NCI-H82 (cell line): ENCODE results near the gene KIF26B.

Source experiments
- DNase-seq: peaks from one replicate; lab custom pipeline; 2025; lab: John Stamatoyannopoulos, UW

Gene KIF26B

GRCh38 chr1:245512181-245512888 lies 357.6 kb downstream of the KIF26B start:
- no peak for DNase-seq

GRCh38 chr1:245512980-245513578 lies 358.3 kb downstream of the KIF26B start:
- DNase-seq: peak; percentile 48

GRCh38 chr1:245516284-245516759 lies 361.5 kb downstream of the KIF26B start:
- peak; percentile 72 for DNase-seq

GRCh38 chr1:245520611-245521010 lies 365.8 kb downstream of the KIF26B start:
- no peak for DNase-seq

GRCh38 chr1:245526141-245526540 lies 371.4 kb downstream of the KIF26B start:
- DNase-seq: no peak

- no peak for DNase-seq
Observed at GRCh38 chr1:245528258-245528635, 373.5 kb downstream of the KIF26B start.

- DNase-seq: no peak
Observed at GRCh38 chr1:245530937-245531336, 376.2 kb downstream of the KIF26B start.

GRCh38 chr1:245537992-245538391 lies 383.2 kb downstream of the KIF26B start:
- DNase-seq: no peak

GRCh38 chr1:245538671-245539070 lies 383.9 kb downstream of the KIF26B start:
- DNase-seq: no peak

DNA sequence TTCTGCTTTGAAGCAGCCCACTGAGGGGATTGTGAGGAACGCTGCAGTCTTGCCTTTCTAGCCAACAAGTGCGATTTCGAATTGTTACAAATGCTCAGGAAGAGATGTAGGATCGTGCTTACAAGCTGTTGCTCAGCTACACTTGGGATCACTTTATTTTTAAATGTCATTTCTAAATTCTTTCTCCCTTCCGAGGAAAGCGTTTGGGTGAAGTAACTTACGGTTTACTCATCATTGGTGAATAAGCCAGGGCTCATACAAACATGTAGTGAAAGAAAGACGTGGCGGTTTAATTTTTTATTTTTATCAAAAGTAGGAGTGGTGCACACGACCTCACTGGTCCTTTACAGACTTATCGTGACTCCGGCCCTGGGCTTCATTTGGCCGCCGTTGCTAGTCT lies 386.6 kb downstream of the KIF26B start:
- DNase-seq: no peak

DNA sequence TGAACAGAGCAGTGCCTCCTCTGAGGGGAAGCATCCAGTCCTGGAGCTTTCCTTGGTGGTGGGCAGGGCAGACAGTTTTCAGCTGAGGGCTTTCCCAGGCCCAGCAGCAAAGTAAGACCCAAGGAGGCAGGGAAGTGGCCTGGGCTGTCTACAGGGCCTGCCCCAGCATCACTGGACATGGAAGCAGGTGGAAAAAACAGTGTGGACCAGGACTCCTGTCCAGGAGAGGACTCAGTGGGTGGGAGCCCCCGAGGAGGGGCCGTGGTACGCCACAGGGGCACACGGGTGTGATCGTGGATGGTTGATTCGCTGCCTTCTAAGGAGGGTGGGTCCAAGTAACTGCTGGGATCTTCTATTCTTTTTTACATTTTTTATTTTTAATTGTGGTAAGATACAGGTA lies 387.6 kb downstream of the KIF26B start:
- DNase-seq: no peak

DNA sequence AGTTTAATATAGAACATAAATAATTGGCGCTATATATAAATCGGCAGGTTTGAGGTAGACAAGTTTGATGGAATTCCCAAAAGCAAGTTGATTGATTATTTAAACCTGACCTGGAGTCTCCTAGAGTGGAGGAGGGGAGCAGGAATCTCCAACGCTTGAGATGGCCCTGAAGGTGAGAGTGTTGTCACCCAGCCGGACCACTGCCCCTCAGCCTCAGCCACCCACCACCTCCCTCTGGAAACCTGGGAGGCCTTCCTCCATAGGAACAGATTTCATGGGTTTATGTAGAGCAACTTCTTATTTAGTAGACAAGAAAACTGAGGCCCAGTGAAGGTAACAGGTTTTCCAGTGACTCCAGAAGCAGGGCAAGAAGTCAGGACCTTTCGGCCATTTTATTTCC lies 389.5 kb downstream of the KIF26B start:
- DNase-seq: no peak

- DNase-seq: peak; percentile 14
Observed at GRCh38 chr1:245546875-245547274, 392.1 kb downstream of the KIF26B start.

GRCh38 chr1:245549996-245550719 lies 395.4 kb downstream of the KIF26B start:
- no peak for DNase-seq

- DNase-seq: no peak
Observed at GRCh38 chr1:245550720-245551043, 395.9 kb downstream of the KIF26B start.

- DNase-seq: no peak
Observed at GRCh38 chr1:245551536-245551935, 396.8 kb downstream of the KIF26B start.

GRCh38 chr1:245552331-245552730 lies 397.5 kb downstream of the KIF26B start:
- no peak for DNase-seq

DNA sequence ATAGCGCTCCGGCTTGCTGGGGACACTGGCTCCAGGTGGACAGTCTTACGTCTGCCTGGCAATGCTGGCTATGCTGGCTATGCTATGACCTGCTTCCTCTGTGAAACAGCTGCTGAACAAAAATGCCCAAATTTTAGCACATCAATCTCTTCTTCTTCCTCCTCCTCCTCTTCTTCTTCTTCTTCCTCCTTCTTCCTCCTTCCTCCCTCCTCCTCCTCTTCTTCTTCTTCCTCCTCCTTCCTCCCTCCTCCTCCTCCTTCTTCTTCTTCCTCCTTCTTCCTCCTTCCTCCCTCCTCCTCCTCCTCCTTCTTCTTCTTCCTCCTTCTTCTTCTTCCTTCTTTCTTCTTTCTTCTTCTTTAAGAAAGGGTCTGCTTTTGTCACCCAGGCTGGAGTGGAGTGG lies 401.3 kb downstream of the KIF26B start:
- DNase-seq: no peak

GRCh38 chr1:245558069-245558468 lies 403.3 kb downstream of the KIF26B start:
- no peak for DNase-seq

GRCh38 chr1:245560316-245560859 lies 405.6 kb downstream of the KIF26B start:
- no peak for DNase-seq

DNA sequence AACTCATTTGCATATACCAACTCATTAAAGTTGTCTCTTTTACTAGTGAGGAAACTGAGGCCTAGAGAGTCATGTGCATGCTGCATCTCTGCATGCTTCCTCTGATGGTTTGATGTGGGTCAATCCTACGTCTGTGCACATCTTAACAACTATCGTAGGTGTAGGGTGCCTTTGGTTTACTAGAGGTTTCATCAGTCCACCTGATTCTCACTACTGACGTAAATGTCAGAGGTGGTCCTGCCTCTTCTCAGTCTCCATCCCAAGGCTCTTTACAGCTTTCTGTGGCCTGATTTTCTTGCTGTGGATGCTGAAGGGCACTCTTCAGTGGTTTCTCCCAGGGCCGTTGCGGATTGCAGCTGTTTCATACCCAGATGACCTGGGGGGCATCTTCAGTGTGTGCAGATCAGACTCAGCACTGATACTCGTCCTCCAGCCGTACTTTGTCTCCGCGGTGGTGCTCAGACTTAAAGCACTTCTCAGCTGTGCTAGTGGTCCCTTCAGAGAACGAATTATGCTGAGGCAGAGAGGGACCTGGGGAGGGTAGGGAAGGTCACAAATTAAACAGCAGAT lies 407.0 kb downstream of the KIF26B start:
- no peak for DNase-seq

GRCh38 chr1:245566134-245566533 lies 411.3 kb downstream of the KIF26B start:
- no peak for DNase-seq

DNA sequence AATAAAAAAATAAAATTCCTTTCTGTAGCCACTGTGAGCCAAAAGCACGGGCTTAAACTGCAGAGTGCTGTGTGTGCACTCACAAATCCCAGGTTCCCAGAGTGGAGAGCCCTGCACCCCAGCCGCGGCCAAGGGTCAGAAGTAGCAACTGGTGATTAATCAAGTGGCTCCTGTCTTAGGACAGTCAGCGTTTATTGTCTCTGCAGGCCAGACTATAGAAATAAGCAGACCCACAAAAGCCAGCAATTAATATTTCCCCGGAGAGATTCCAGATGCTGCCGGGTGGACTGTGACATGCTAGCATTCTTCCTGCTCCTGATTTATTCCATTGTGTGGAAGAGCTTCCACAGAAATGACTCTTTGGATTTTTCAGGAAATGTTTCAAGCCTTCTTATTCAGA lies 412.2 kb downstream of the KIF26B start:
- no peak for DNase-seq
